ENCODE results near the gene GJA1.

- no peak for TF ChIP-seq CTCF (IDR thresholded peaks at IDR 0.05)
- TF ChIP-seq POLR2A (IDR thresholded peaks at IDR 0.05), result peak; percentile 4
- TF ChIP-seq POLR2AphosphoS5 (IDR thresholded peaks at IDR 0.05), result no peak
Observed at GRCh38 chr6:121436960-121437850, 1.8 kb downstream of the GJA1 start.

Data from prostate gland (tissue), 2 donors.